Measurements from ENCODE around the gene NTF3.

DNA sequence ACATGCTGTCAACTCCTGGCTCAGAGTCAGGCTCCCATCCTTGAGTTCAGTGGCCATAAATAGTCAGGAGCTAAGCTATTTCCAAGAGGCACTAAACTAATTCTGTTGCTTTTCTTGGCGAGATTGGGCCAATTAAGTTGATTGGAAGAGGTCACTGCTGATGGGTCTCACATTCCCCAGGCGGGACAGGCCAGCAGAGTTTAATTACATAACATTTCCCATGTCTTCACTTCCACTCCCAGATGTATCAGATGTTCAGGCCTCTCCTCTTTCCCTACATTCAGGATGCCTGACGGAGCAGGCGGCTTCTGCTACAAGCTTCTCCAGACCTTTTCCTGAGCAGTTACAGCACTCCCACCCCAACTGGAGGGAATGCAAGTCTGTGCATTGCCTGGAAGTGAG lies 5.3 kb downstream of the NTF3 start:
- TF ChIP-seq, protein P1, sequence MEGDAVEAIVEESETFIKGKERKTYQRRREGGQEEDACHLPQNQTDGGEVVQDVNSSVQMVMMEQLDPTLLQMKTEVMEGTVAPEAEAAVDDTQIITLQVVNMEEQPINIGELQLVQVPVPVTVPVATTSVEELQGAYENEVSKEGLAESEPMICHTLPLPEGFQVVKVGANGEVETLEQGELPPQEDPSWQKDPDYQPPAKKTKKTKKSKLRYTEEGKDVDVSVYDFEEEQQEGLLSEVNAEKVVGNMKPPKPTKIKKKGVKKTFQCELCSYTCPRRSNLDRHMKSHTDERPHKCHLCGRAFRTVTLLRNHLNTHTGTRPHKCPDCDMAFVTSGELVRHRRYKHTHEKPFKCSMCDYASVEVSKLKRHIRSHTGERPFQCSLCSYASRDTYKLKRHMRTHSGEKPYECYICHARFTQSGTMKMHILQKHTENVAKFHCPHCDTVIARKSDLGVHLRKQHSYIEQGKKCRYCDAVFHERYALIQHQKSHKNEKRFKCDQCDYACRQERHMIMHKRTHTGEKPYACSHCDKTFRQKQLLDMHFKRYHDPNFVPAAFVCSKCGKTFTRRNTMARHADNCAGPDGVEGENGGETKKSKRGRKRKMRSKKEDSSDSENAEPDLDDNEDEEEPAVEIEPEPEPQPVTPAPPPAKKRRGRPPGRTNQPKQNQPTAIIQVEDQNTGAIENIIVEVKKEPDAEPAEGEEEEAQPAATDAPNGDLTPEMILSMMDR (IDR thresholded peaks at IDR 0.05; ENCODE audit: borderline replicate concordance, extremely low read depth, low read length, poor library complexity, severe bottlenecking) = no peak
- no peak for TF ChIP-seq EZH2 (IDR thresholded peaks at IDR 0.05; ENCODE audit: borderline replicate concordance, low read depth, low read length, severe bottlenecking)

All from DND-41 (cell line).